Thymus (tissue), 11 donors: ENCODE data around the gene ARID1A. TPM values are rescaled to one million over a fixed set of nuclear protein-coding genes. Genes with fewer than 3 reads are reported as not detected.
"Not testable (repeated sequence)": the region's sequence is repeated elsewhere in the genome, so short reads cannot be mapped to it uniquely, and the experiment has no call there.

ENCODE experiments used
- DNase-seq, 9 donors: peaks; one replicate each; pipeline ENCODE4 v3.0.0-alpha.2; 2013; ENCODE audit warnings: low spot score in 9 of 9, low read depth in 6 of 9, missing footprints in 1 of 9
- H3K27ac ChIP-seq, 2 donors: one replicate each; pipeline ENCODE4 v1.5.1; 2013; ENCODE audit warnings: control low read depth in 1 of 2, low read depth in 1 of 2, low read length in 1 of 2, mild to moderate bottlenecking in 1 of 2, moderate library complexity in 1 of 2
- H3K27me3 ChIP-seq, 2 donors: one replicate each; pipeline ENCODE4 v1.5.1; 2013; ENCODE audit warnings: low read length in 1 of 2; ENCODE audit not compliant: control insufficient read depth in 2 of 2, insufficient read depth in 1 of 2
- H3K36me3 ChIP-seq, 2 donors: one replicate each; pipeline ENCODE4 v1.5.1; 2013; ENCODE audit warnings: low read length in 1 of 2, mild to moderate bottlenecking in 1 of 2, moderate library complexity in 1 of 2; ENCODE audit not compliant: control insufficient read depth in 2 of 2, insufficient read depth in 2 of 2
- H3K4me1 ChIP-seq, 2 donors: one replicate each; pipeline ENCODE4 v1.5.1; 2013; ENCODE audit warnings: low read length in 2 of 2; ENCODE audit not compliant: control insufficient read depth in 2 of 2, insufficient read depth in 2 of 2
- H3K4me3 ChIP-seq, 2 donors: one replicate each; pipeline ENCODE4 v1.5.1; 2013; ENCODE audit warnings: low read length in 2 of 2, control low read depth in 1 of 2, mild to moderate bottlenecking in 1 of 2
- H3K9me3 ChIP-seq, 2 donors: one replicate each; pipeline ENCODE4 v1.5.1; 2013; ENCODE audit warnings: low read length in 1 of 2, mild to moderate bottlenecking in 1 of 2; ENCODE audit not compliant: control insufficient read depth in 2 of 2, insufficient read depth in 1 of 2
- WGBS: extraction: QIAGEN DNeasy Blood & Tissue Kit; methylation state at CpG from one replicate; pipeline ENCODE4 v1.1.7; 2013; 5-methylcytosine and 5-hydroxymethylcytosine counted together
- polyA plus RNA-seq: library from polyadenylated mRNA; stranded (reverse); fragments of 200-250 nt; gene quantifications from one replicate; pipeline ENCODE4 v1.2.3, GENCODE V29; 2013
- total RNA-seq: library from RNA; stranded (reverse); fragments of 120-200 nt; gene quantifications from one replicate; pipeline ENCODE4 v1.2.4, GENCODE V29; 2013
- donor health status: healthy.

The ARID1A gene
- total and polyA plus RNA-seq, 2 donors, result 20.1 to 30.7 TPM

DNA sequence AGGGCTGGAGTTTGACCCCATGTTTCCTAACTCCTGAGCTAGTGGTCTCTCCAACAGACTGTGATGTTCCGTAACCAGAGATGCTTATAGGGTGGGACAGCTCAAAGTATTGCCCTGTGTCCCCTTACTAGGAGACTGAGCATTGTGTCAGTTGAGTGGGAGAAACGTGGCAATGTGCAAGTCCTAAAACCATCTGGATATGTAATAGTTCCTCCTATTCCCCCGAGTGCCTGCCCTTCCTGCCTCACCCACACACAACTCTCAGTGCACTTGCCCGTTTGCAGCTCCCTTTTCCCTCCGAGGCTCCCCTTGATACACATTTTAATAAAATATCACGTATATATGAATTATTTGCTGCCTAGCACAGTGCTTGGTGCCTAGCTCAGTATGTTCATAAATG, 95.3 kb downstream of the ARID1A start:
- no peaks in the 10 kb centered on the region for H3K27me3 ChIP-seq
- no peaks in the 10 kb centered on the region for H3K9me3 ChIP-seq
- H3K4me3 ChIP-seq, result no peak overlapping the region
- DNase-seq, result no peak
- H3K4me1 ChIP-seq, result peaks cover 16 to 30% of the 10 kb centered on the region in 2 donors
- H3K36me3 ChIP-seq, result peaks cover 21 to 22% of the 10 kb centered on the region in 2 donors
- no peak overlapping the region for H3K27ac ChIP-seq
- WGBS, result 89% methylated on average over 6 of the region's 6 CpGs

DNA sequence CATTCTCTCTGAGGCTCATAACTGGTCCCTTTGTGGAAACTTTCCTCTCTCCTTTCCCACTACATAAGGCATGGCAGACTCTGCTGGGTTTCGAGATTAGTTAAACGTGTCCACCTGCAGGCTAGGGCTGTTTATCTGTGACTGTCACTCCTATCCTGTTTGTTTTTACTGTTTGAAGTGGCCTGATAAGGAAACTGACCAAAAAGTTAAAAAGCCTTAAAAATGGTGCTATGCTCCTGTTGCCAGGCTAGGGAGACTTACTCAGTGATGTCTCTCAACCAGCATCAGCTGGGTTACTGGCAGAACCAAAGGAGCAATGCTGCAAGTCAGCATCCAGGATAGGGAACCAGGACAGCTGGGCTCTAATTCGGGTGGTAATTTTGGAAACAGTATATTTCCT, 95.8 kb downstream of the ARID1A start:
- 94% methylated on average over 3 of the region's 3 CpGs for WGBS
- H3K27me3 ChIP-seq, result no peaks in the 10 kb centered on the region
- peaks cover 11 to 26% of the 10 kb centered on the region in 2 donors for H3K4me1 ChIP-seq
- H3K9me3 ChIP-seq, result no peaks in the 10 kb centered on the region
- no peak overlapping the region for H3K4me3 ChIP-seq
- H3K27ac ChIP-seq, result no peak overlapping the region
- peaks cover 22 to 25% of the 10 kb centered on the region in 2 donors for H3K36me3 ChIP-seq
- DNase-seq, result no peak

- Histone ChIP-seq H3K4me1 (peaks cover 5 to 17% of the 10 kb centered on the region in 2 donors), H3K36me3 (peaks cover 25 to 26% of the 10 kb centered on the region in 2 donors), H3K27ac (no peak overlapping the region), H3K27me3 (no peaks in the 10 kb centered on the region), H3K9me3 (no peaks in the 10 kb centered on the region), H3K4me3 (no peak overlapping the region)
- over 99% methylated on average over 2 of the region's 2 CpGs for WGBS
- no peak for DNase-seq
These were observed 97.1 kb downstream of the ARID1A start for GRCh38 chr1:26792924-26793323.

DNA sequence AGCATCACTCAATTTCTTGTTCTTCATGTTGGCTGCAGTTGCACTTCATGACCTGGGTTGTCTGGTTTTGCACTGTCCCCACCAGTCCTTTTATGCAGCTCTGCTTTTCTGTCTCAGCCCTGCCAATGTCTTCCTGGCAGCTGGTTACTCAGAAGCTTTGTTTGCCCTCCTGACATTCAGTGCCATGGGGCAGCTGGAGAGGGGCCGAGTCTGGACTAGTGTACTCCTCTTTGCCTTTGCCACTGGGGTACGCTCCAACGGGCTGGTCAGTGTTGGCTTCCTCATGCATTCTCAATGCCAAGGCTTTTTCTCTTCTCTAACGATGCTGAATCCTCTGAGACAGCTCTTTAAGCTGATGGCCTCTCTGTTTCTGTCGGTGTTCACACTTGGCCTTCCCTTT, 98.6 kb downstream of the ARID1A start:
- H3K4me1 ChIP-seq, result peaks cover 0 to 10% of the 10 kb centered on the region in 2 donors
- peaks cover 25 to 29% of the 10 kb centered on the region in 2 donors for H3K36me3 ChIP-seq
- no peak overlapping the region for H3K4me3 ChIP-seq
- H3K27ac ChIP-seq, result no peak overlapping the region
- WGBS, result 97% methylated on average over 5 of the region's 5 CpGs
- H3K27me3 ChIP-seq, result no peaks in the 10 kb centered on the region
- no peak for DNase-seq
- no peaks in the 10 kb centered on the region for H3K9me3 ChIP-seq

DNA sequence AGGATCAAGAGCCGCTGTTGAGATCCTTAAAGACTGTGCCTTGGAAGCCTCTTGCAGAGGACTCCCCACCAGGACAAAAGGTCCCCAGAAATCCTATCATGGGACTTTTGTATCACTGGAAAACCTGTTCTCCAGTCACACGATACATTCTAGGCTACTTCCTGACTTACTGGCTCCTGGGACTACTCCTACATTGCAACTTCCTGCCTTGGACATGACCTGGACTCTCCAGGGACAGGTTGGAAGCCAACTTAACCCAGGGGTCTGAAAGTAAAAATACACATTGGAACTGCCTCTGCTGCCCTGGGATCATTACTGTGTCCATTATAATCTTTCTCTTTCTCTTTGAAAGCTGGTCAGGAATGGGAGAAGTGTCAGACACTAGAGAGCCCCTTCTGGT, 101.8 kb downstream of the ARID1A start:
- H3K36me3 ChIP-seq, result peaks cover 25 to 26% of the 10 kb centered on the region in 2 donors
- no peak overlapping the region for H3K4me3 ChIP-seq
- no peak for DNase-seq
- H3K27me3 ChIP-seq, result no peaks in the 10 kb centered on the region
- no peaks in the 10 kb centered on the region for H3K9me3 ChIP-seq
- WGBS, result 97% methylated on average over 2 of the region's 2 CpGs
- peaks cover 0 to 10% of the 10 kb centered on the region in 2 donors for H3K4me1 ChIP-seq
- no peak overlapping the region for H3K27ac ChIP-seq

DNA sequence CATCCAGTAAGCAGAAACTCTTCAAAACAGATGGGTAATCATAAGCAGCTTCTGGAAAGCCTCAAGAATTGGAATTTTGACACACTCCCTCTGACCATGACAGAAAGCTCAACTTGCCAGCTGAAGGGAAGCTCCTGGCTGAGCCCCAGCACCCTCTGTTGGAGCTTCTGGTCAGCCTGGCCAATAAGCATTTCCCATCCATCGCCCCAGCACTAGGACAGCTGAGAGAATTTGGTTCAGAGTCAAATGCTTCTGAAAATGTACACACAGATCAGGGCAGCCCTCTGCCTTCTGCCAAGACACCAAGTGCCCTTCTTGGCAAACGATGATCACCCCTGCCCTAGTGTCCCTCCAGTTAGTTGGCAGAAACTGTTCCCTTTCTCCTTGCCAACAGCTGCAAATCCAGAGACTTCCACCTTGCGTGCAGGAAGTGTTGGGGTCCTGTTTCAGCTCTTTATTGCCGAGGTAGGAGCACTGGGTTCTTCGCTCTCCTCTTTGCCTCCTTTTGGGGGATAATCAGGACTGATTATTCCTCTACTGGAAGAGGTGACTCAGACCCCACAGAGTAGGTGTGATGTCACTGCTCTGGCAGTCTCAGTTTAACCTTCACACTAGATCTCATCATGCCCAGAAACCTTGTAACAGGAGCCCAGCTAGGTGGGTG, 103.8 kb downstream of the ARID1A start:
- no peak for DNase-seq
- Histone ChIP-seq H3K27ac (peak overlapping the region; percentile 48 to 68), H3K27me3 (no peaks in the 10 kb centered on the region), H3K36me3 (peaks cover 8 to 17% of the 10 kb centered on the region in 2 donors), H3K4me3 (no peak overlapping the region), H3K4me1 (peaks cover 0 to 10% of the 10 kb centered on the region in 2 donors), H3K9me3 (no peaks in the 10 kb centered on the region)
- WGBS, result 87% methylated on average over 5 of the region's 5 CpGs

- DNase-seq, H3K9me3 ChIP-seq, H3K4me1 ChIP-seq, H3K4me3 ChIP-seq, H3K27me3 ChIP-seq, H3K27ac ChIP-seq, H3K36me3 ChIP-seq: not testable (repeated sequence)
- WGBS, result 98% methylated on average over 31 of the region's 36 CpGs
These were observed 108.1 kb downstream of the ARID1A start for GRCh38 chr1:26803932-26804331.

- DNase-seq, result peak in 7 of 9 donors; percentile 47 to 85 (median 60)
- H3K36me3 ChIP-seq, H3K9me3 ChIP-seq, H3K4me1 ChIP-seq, H3K4me3 ChIP-seq, H3K27me3 ChIP-seq, H3K27ac ChIP-seq: not testable (repeated sequence)
- 59% methylated on average over 11 of the region's 11 CpGs for WGBS
These were observed 114.3 kb downstream of the ARID1A start for GRCh38 chr1:26810105-26810504.

GRCh38 chr1:26811057-26811456, 115.2 kb downstream of the ARID1A start:
- H3K9me3 ChIP-seq, result no peaks in the 10 kb centered on the region
- no peak overlapping the region for H3K4me3 ChIP-seq
- H3K27ac ChIP-seq, result no peak overlapping the region
- no peaks in the 10 kb centered on the region for H3K27me3 ChIP-seq
- DNase-seq, result no peak
- no peaks in the 10 kb centered on the region for H3K36me3 ChIP-seq
- 90% methylated on average over 4 of the region's 4 CpGs for WGBS
- no peaks in the 10 kb centered on the region for H3K4me1 ChIP-seq
